ENCODE data around the gene GAB2.
A peak's percentile ranks its signal among the peaks of the same experiment; 100 is the strongest.

The GAB2 gene

GRCh38 chr11:78214331-78215194, 203.1 kb downstream of the GAB2 start:
- peak overlapping the region in 1 of 2 donors; percentile 47 for H3K27ac ChIP-seq
- peak; percentile 68 for DNase-seq (ENCODE audit: low spot score)

DNA sequence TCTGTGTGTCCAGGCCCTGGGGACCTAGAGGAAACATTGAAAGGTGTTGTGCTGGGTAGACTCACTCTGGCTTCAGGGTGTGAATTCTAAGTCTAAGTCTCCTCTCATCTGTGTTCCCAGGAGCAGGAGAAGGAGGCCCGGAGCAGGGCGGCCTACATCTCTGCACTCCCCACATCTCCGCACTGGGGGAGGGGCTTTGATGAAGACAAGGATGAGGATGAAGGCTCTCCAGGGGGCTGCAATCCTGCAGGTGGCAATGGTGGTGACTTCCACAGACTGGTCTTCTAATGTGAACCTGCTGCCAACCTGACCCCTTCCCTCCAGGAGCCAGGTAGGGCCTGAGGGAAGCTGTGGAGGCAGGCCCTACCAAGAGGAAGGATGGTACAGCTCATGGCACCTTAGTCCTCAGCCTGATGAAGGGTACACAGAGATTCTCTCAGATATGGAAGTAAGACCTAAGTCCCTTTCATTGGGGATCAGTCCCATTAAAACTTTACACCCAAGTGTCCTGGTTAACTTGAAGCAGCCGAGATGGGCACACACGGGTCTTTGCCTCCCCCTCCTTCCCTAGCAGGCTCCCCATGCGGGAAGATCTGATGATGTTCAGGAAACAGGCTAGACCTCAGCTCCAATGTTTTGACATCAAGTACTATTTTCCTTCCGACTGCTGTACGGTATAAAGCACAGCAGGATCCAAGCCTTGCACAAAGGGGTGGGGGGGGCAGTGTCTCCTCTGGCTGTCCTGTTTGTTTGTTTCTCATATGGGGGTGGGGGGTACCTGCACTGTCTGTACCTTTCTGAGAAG, 203.9 kb downstream of the GAB2 start:
- peak overlapping the region in 1 of 2 donors; percentile 47 for H3K27ac ChIP-seq
- TF ChIP-seq, protein P1, sequence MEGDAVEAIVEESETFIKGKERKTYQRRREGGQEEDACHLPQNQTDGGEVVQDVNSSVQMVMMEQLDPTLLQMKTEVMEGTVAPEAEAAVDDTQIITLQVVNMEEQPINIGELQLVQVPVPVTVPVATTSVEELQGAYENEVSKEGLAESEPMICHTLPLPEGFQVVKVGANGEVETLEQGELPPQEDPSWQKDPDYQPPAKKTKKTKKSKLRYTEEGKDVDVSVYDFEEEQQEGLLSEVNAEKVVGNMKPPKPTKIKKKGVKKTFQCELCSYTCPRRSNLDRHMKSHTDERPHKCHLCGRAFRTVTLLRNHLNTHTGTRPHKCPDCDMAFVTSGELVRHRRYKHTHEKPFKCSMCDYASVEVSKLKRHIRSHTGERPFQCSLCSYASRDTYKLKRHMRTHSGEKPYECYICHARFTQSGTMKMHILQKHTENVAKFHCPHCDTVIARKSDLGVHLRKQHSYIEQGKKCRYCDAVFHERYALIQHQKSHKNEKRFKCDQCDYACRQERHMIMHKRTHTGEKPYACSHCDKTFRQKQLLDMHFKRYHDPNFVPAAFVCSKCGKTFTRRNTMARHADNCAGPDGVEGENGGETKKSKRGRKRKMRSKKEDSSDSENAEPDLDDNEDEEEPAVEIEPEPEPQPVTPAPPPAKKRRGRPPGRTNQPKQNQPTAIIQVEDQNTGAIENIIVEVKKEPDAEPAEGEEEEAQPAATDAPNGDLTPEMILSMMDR (IDR thresholded peaks at IDR 0.05) = no peak
- DNase-seq (ENCODE audit: low spot score) = peak; percentile 73

More at GRCh38 chr11:78214331-78215194, 203.1 kb downstream of the GAB2 start:
- TF ChIP-seq, protein P1 (IDR thresholded peaks at IDR 0.05) = no peak
- no peak overlapping the region for H3K4me3 ChIP-seq

GRCh38 chr11:78212586-78213371, 204.8 kb downstream of the GAB2 start:
- Histone ChIP-seq H3K27ac (peak overlapping the region in 1 of 2 donors; percentile 47), H3K4me3 (no peak overlapping the region)
- peak; percentile 71 for DNase-seq (ENCODE audit: low spot score)
- TF ChIP-seq, protein P1 (IDR thresholded peaks at IDR 0.05) = no peak

More for the DNA sequence above, 203.9 kb downstream of the GAB2 start:
- H3K4me3 ChIP-seq = no peak overlapping the region

DNA sequence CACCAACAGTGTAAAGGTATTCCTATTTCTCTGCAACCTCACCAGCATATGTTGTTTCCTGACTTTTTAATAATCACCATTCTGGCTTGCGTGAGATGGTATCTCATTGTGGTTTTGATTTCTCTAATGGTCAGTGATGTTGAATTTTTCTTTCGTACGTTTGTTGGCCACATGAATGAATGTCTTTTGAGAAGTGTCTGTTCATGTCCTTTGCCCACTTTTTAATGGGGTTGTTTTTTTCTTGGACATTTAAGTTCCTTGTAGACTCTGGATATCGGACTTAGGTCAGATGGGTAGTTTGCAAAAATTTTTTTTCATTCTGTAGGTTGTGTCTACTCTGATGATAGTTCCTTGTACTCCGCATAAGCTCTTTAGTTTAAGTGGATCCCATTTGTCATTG, 206.1 kb downstream of the GAB2 start:
- TF ChIP-seq, protein P1 (IDR thresholded peaks at IDR 0.05) = no peak
- H3K27ac ChIP-seq = no peak overlapping the region
- no peak for DNase-seq (ENCODE audit: low spot score)
- no peak overlapping the region for H3K4me3 ChIP-seq

GRCh38 chr11:78210000-78210608, 207.5 kb downstream of the GAB2 start:
- no peak for DNase-seq (ENCODE audit: low spot score)
- no peak overlapping the region for H3K4me3 ChIP-seq
- TF ChIP-seq, protein P1 (IDR thresholded peaks at IDR 0.05) = no peak
- H3K27ac ChIP-seq = no peak overlapping the region

GRCh38 chr11:78209478-78209877, 208.1 kb downstream of the GAB2 start:
- Histone ChIP-seq H3K4me3 (no peak overlapping the region), H3K27ac (no peak overlapping the region)
- TF ChIP-seq, protein P1 (IDR thresholded peaks at IDR 0.05) = no peak
- no peak for DNase-seq (ENCODE audit: low spot score)

All from coronary artery (tissue), 2 donors.